Activated CD8-positive, alpha-beta memory T cell treated with anti-CD3 and anti-CD28 coated beads for 1 hour (primary cell): ENCODE results near the gene DICER1.

Source experiments
- DNase-seq, 2 donors: peaks; one replicate each; pipeline ENCODE4 v3.0.0-alpha.2; 2020; ENCODE audit warnings: low read depth in 1 of 2; ENCODE audit errors: extremely low read depth in 1 of 2

Gene DICER1

DNA sequence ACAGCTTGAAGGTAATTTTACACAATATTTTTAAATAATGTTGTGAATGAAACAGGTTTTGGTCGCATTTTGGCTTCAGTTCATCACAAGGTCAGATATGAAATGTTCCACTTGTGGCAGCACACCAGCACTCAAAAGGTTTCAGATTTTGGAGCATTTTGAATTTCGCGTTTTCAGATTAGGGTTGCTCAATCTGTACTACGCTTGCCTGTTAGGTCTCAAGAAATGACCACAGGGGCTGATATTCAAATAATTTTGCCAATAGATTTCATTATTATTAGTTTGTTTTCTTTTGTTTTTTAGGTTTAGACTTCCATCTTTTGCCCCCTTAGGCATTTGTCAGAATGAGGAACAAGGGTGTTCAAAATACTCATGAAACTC, 29.8 kb downstream of the DICER1 start:
- no peak for DNase-seq

DNA sequence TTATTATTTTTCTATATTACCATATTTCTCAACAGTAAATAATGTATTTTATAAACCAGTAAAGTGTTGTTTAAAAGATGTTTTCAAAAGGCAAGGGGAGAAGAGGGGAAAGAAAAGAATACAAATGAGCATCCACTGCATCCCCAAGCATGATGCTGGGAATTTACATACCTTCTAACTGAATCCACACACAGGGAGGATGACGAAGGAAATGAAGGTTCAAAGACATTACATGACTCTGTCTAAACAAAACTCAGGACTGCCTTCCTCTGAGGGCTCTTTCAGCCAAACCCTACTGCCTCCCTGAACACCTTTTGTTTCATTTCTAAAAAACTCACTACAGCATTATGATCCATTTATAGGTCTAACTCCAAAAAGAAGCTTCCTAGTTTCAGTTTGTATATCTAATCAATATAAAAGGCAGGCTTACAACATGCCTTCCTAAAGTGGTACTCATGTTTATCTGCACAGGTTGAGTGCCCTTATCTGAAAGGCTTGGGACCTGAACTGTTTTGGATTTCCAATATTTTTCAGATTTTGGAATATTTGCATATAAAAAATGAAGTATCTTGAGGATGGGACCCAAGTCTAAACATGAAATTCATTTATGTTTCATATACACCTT, 30.3 kb downstream of the DICER1 start:
- no peak for DNase-seq

DNA sequence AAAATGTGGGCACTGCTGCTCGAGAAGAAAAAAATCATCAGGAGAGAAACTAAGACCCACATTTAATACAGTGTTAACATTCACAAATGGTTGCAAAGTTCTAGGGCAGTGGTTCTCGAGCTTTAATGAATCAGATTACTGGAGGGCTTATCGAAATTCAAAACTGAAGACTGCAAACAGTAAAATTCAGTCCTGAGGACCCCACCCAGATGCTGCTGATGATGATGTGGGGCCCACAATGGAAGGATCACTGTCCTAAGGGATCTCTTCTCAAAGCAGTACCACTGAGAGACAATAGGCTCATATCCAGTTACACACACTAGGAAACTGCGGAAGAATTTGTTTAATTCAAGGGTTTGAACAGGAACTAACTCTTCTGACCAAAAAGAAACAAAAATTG, 31.4 kb downstream of the DICER1 start:
- no peak for DNase-seq

DNA sequence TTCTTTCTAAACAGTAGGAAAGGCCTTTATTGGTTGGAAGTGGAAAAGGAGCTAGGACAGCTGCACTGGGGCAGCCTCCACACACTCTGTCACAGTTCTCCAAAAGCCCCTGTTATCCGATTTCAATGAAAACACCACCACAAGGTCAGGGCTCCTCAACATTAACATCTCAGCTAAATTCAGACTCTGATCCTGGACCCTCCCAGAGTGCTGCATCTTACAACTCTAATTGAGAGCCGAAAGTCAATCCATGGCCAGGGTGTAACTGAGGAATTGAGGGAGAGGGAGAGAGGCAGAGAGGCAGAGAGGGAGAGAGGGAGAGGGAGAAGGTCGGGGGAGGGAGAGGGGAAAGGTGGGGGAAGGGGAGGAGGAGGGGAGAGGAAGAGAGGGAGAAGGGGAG, 32.1 kb downstream of the DICER1 start:
- no peak for DNase-seq

DNA sequence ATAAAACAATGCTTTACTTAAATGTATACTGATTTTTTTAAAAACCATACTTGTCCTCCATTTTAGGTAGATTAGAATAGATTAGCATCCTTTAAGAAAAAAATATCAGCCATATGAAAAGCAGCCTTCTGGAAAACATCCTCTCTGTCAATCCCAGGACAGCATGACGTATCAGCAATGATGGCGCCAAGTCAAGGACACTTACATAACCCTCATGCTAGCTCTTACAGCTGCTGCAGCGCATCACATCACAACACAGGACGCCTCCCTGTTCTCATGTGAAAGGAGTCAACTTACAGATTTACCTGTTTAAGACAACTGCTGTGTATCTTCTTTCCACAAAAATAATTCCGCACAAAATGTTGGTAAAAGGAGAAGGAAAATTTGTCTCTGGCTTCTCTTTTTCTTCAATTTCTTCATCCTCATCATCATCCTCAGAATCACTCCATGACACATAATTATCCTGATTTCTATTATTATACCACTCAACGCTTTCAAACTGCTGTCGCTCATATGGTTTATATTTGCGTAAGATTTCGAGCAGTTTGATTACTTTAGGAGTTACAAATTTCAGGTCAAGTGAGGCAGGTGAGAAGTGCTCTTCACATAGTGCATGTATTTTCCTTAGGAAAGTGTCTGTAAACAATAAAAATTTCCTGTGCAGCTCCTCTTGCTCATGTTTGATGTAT, 33.3 kb downstream of the DICER1 start:
- DNase-seq: no peak

DNA sequence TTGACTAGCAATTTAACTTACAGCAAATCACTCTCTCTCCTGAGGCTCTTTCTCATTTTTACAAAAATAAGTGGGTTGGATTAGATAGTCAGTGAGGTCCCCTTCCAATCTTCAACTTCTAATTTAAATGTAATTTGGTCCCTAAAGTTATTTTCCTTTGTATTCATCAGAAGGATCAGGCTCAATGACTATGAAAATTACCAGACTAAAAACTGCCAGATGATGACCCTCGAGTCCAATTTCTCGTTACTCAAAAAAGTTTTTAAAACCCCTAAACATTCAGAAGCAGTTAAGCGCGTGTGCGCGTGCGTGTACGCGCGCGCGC, 34.7 kb downstream of the DICER1 start:
- no peak for DNase-seq

DNA sequence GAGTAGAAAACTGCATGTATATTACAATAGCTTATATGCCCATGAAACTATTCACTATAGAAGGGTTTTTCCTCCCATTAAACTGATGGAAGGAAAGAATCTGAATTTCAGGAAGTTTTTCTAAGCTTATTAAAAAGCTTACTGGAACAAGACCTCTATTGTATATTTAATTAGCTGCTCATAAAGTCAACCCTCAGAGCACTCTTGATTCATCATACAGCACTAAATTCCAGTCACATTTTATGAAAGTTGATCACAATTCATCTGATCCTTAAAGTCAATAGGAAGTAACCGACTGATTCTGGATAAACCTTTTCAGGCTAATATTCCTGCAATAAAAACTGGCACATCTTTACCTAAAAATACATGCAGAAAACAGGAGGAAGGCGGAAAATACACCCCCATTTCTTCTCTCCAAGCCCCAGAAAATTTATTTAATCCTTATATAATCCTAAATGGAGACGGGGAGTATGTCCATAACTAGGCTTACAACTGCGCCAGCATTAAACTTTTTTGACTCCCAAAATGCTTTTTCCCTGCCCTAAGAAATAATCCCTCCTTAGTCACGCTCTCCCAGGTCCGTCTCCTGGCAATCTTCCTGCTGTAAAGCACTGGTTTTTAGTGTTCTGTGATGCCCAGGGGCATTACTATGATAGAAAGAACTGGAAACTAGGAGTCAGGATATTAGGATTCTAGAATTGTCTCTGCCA, 35.3 kb downstream of the DICER1 start:
- DNase-seq: no peak

DNA sequence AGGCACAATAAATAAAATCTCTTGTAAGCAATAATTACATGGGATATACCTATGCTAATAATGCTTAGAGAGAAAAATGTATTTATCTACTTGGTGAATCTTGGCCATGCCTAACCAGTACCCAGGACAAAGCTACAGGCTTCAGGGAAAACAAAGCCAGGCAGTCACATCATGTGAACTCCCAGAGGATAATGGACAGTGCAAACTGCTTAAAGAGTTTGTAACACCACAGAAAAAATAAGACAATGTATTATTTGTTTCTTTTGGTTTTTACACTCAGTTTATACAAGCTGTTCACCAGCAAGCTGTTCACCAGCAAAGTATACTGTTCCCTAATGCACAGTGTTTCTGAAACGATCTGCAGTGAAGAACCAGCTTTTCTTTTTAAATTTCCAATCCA, 38.0 kb downstream of the DICER1 start:
- DNase-seq: no peak

DNA sequence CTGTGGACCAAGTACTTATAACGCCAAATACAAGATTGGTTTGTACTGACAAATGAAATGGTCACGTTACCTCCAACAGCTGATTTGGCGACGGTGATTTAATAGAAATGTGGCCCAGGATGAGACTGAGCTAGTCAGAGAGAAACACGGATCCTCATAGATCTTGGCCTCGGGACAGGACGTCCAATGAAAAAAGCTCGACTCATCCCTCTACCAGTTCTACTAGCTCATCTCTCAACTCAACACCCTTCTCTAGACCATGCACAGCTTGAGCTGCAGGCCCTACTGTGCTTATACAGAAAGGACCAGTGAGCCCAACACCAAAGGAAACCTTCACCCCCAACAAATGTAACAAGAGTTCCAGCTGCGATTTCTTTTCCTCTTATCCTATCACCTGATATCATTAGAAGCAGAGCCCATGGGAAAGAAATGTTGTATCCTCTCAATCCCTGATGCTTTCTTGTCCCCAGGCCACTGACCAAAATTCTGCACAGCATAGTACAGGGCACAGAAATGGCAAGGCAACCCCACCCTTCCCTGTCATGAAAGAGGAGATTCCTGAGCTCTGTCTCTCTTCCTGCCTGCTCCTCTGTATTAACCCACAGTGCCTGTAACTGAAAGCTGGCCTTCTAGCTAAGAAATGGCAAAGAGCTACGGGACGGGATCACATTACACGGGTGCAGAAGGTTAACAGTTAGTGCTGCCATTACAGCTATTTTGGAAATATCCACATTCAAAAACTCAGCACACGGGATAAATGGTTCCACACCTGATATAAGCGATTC, 39.2 kb downstream of the DICER1 start:
- no peak for DNase-seq

DNA sequence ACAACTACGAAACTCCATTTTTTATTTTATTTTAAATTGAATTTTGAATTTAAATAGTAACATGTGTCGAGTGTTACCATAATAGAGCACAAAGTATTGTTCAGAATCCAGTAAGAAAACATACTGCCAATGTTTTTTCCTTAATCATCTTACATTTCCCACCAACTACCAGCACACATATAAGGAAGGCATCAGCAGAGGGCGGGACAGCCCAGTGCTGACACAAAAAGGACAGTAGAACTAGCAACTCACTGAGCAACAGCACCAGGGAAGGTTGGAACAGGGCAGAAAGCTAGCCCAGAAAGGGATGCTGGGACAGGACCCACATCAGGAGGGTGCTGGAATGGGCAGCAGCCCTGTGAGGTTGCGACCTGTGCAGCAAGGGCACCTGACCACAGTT, 43.9 kb downstream of the DICER1 start:
- DNase-seq: no peak

DNA sequence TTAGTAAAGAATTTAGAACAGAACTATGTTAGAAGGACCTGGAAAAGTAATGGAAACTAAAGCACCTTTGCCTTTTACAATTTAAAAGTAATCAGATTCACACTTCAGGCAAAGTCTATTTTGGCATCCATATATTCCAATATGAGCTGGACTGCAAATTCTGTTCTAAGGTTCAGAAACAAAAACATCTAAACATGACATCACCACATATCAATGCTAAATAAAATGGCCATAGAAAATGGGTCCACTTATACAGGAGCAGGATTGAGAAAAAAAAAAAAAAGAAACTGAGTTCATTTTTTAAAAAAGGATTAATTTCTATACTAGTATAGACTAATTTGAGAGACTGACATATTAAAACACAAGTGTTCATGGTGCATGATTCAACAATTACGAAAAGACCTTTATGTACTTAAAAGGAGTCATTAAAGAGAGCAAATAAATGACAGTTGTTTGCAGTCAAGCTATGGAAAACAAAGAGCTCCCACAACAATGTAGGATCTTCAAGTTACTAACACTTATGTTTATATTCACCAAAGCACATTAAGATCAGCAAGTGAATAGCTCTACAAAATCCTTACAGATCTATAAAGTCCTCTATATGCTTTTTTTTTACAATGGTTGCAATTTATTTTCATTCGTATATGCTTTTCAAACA, 45.7 kb downstream of the DICER1 start:
- no peak for DNase-seq

DNA sequence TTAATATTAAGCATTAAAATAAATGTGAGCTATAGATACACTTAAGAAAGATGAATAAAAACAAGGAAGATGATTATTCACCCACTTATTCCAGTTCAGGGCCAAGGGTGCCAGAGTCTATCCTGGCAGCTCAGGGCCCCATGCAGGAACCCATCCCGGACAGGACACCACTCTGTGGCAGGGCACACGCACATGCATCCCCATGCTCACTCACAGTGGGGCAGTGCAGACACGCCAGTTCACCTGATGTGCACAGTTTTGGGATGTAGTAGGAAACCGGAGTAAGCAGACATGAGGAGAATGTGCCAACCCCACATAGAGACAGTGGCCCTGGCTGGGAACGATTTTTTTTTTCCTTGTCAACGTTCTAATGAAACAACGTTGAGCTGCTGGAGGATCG, 47.2 kb downstream of the DICER1 start:
- DNase-seq: no peak

DNA sequence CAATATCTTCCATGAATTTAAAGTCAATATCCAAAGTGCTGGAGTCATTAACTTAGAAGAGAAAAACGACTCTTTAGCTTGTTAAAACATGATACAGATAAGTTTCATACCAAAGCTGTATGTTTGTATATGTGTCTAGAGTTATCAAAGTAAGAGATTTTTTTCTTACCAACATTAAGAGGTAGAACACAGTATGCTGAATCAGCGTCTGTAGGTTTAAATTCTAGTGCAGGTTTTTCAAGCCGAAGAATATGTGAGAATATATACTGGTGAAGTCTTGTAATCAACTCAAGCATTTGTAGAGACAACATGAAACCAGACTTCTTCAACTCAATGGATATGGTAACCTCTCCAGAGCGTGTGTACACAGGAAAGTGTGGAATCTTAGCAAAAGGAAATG, 49.6 kb downstream of the DICER1 start:
- no peak for DNase-seq

DNA sequence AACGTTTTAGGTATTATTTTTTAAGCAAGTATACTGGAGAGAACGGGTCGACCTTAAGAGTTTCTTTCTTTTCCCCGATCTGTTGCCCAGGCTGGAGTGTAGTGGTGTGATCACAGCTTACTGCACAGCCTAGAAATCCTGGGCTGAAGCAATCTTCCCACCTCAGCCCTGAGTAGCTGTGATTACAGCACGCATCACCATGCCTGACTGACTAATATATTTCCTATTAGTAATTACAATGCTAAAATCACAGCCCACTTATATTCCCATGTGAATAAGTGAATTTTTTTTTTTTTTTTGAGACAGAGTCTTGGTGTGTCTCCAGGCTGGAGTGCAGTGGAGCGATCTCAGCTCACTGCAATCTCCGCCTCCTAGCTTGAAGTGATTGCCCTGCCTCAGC, 50.4 kb downstream of the DICER1 start:
- DNase-seq: no peak

DNA sequence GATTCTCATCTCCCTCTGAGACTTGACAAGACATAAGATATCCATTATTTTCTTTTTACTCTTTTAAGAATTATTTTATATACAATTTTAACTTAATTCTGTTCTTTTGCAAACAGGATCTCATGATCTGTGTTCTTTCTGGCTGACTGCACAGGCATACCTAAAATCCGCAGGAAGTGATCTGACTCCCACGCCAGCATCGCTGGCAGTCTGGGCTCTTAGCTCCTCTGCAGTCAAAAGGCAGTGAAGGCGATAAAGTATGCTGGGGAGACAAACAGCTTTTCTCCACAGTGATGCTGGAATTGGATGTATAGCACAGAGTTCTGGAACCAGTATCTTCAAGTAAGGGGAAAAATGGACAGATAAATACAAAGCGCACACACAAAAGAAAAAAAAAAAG, 52.4 kb downstream of the DICER1 start:
- no peak for DNase-seq

DNA sequence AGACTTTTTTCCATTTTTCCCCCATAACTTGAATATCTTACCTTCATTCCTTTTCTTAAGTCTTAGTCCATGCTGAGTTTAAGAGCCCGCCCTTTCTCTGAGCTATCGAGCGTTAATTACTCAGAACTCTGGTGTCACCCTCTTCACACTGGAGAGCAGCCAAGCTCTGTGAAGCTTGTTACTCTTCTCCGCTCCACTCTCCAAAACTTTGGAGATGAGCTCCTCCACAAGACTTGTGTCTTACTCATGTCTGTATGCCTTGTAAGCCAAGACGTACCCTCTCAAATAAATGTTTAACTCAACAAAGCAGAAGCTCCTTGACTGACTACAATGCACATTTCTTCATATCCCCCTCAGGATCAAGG, 54.7 kb downstream of the DICER1 start:
- no peak for DNase-seq

DNA sequence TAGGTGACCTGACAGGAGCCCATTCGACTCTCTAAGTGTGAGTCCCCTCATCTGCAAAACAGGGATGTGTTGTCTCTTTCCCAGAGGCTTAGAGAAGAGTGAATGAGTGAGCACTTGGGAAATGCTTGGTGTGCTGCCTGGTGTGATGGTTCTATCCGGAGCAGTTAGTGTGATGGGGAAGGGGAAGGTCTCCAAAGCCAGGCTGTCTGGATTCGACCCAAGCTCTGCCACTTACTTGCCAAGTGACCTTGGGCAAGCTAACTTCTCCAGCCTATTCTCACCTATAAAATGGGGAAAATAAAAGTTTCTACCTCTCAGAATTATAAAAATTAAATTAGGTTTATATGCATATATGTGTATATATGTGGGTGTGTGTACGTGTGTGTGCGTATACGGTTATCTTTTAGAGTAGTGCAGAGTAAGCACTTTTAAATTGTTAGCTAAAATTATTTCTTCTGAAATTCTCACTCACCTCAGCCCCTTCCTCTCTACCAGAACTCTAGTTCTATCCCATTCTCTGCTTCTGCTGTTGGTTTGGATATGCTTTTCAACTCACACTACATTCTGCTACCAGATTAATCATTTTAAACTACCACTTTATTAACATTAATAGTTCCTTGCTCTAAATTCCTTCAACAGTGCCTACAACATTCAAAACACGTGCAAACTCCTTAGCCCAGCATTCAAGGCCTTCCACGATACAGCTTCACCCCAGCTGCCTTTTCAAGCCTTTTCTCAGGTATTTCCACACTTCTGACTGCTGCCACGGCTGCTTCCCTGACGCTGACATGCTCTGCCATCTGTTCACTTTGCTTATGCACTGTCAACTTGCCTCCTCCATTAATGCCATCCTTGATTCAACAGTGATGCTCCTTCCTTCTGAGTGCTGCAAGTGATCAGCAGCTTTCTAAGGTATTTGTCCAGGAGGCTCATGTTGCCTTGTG, 55.3 kb downstream of the DICER1 start:
- no peak for DNase-seq

DNA sequence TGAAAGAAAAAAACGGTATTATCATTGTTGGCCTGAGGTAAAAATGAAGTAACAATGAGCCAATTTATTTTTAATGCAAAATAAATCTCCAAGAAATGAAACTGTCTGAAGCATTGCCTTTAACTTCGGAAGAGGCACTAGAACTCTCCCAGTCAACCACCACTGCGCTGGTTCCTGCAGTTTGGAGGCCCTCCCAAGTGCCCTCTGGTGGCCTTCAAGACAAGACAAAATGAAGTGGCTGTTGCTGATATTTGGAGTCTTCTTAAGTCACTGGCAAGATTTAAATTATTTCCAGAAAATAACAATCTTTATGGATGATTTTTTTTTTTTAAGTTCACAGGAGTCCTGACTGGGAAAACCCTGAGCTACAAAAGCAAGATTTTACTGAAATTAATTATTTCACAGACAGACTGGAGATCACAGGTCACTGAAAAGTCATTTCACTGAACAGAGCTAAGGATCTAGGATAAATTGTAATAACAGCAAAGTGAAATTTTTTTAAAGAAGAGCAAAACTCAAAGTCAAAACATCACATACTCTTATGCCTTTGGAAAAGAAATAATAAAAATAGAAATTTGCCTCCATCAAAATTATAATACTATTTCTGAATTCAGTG, 58.2 kb downstream of the DICER1 start:
- peak; percentile 1 to 8 for DNase-seq

DNA sequence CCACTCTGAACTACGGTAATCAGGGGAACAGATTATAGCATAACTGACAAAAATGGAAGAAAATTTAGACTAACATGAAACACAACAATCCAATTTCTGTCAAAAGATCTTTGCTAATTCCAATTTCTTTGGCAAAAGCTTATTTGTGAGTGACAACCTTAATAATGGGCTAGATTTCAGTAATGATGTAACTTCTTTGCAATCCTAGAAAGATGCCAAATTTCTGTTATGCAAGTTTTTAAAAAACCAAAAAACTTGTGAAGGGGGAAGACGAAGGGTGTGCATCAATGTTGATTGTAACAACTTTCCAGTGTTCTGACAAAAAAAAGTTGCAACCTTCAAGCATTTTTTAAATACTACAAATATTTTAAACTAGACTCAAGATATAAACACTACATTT, 59.9 kb downstream of the DICER1 start:
- no peak for DNase-seq

DNA sequence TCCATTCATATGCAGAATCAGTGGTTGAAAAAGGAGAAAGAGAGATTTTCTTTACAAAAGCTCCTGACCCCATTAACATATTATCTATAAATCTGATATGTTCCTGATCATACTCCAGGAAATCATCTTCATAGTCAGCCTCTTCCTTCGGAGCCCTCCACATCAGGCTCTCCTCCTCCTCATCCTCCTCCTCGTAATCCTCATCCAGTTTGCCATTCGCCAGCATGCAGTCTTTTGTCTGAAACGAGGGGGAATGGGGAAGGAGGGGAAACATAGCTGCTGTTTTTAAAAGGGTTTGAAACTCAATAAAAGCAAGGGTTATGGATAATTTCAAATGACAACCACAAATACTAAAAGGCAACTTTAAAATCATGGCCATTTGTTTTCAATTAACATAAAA, 60.9 kb downstream of the DICER1 start:
- DNase-seq: no peak
